ENCODE measurements around the gene ZCCHC10.

GRCh38 chr5:133048993-133049725 is 22.8 kb upstream of the ZCCHC10 start:
- TF ChIP-seq, protein P1, sequence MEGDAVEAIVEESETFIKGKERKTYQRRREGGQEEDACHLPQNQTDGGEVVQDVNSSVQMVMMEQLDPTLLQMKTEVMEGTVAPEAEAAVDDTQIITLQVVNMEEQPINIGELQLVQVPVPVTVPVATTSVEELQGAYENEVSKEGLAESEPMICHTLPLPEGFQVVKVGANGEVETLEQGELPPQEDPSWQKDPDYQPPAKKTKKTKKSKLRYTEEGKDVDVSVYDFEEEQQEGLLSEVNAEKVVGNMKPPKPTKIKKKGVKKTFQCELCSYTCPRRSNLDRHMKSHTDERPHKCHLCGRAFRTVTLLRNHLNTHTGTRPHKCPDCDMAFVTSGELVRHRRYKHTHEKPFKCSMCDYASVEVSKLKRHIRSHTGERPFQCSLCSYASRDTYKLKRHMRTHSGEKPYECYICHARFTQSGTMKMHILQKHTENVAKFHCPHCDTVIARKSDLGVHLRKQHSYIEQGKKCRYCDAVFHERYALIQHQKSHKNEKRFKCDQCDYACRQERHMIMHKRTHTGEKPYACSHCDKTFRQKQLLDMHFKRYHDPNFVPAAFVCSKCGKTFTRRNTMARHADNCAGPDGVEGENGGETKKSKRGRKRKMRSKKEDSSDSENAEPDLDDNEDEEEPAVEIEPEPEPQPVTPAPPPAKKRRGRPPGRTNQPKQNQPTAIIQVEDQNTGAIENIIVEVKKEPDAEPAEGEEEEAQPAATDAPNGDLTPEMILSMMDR (IDR thresholded peaks at IDR 0.05), result no peak
- TF ChIP-seq POLR2A (IDR thresholded peaks at IDR 0.05), result no peak

Data from testis (tissue), 2 donors.